Uterus (tissue), 4 donors: ENCODE results near the gene HBEGF. TPM values are rescaled to one million over a fixed set of nuclear protein-coding genes. Genes with fewer than 3 reads are reported as not detected.

Source experiments
- DNase-seq, 2 donors: peaks; one replicate each; pipeline ENCODE4 v3.0.0-alpha.2; 2019 to 2020
- H3K27ac ChIP-seq, 2 donors: fragments of 200-600 bp; sonication (generic); 1 replicate in 1 of 2; 2 replicates in 1 of 2; pipeline ENCODE4 v1.5.1; 2016 to 2018
- H3K27me3 ChIP-seq, 2 donors: fragments of 200-600 bp; sonication (generic); one replicate each; pipeline ENCODE4 v1.5.1; 2018 to 2019; ENCODE audit warnings: control low read depth in 1 of 2
- H3K36me3 ChIP-seq, 2 donors: fragments of 200-600 bp; sonication (generic); one replicate each; pipeline ENCODE4 v1.5.1; 2019; ENCODE audit warnings: control low read depth in 1 of 2
- H3K4me1 ChIP-seq, 2 donors: fragments of 200-600 bp; sonication (generic); one replicate each; pipeline ENCODE4 v1.5.1; 2018 to 2019; ENCODE audit warnings: control low read depth in 1 of 2
- H3K4me3 ChIP-seq, 2 donors: fragments of 200-600 bp; sonication (generic); 1 replicate in 1 of 2; 2 replicates in 1 of 2; pipeline ENCODE4 v1.5.1; 2018 to 2019; ENCODE audit warnings: mild to moderate bottlenecking in 1 of 2
- H3K9me3 ChIP-seq, 2 donors: fragments of 200-600 bp; sonication (generic); one replicate each; pipeline ENCODE4 v1.5.1; 2019; ENCODE audit warnings: control low read depth in 1 of 2
- POLR2A ChIP-seq, 2 donors: fragments of 450-650 bp; IDR thresholded peaks; one replicate each; pipeline ENCODE4 v1.6.1; 2016; ENCODE audit warnings: antibody characterized with exemption in 2 of 2, mild to moderate bottlenecking in 1 of 2, moderate library complexity in 1 of 2
- intact Hi-C: fragments of 100-400 bp; cut with DNase I; formaldehyde crosslinking; loops from one replicate; pipeline ENCODE4 v1.15.1; 2023; ENCODE audit warnings: low total_unique reads
- total RNA-seq, 4 donors: library from RNA; depleted of rRNA in 3 of 4; stranded (reverse); fragments of >200 nt in 3 of 4; gene quantifications; one replicate each; pipeline versions ENCODE4 v1.1.0 to v1.2.4, GENCODE V29; 2014 to 2023
- TF ChIP-seq, protein P1 (sequence below), 4 experiments: fragments of 200-600 bp in 2 of 4; fragments of 450-650 bp in 2 of 4; sonication (generic) in 2 of 4; IDR thresholded peaks; one replicate each; pipeline ENCODE4 v1.5.1; 2016 to 2019; ENCODE audit warnings: antibody characterized with exemption in 4 of 4, mild to moderate bottlenecking in 2 of 4, moderate library complexity in 1 of 4
- donor health status: DM: yes; HTN: yes; CAD: no.

Gene HBEGF, protein sequence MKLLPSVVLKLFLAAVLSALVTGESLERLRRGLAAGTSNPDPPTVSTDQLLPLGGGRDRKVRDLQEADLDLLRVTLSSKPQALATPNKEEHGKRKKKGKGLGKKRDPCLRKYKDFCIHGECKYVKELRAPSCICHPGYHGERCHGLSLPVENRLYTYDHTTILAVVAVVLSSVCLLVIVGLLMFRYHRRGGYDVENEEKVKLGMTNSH
- 10 to 100 TPM in 2 of 4 donors, 1 to 10 TPM in 1, under 1 TPM in 1; 0.77 to 24.4 (median 8.4) TPM for total RNA-seq

DNA sequence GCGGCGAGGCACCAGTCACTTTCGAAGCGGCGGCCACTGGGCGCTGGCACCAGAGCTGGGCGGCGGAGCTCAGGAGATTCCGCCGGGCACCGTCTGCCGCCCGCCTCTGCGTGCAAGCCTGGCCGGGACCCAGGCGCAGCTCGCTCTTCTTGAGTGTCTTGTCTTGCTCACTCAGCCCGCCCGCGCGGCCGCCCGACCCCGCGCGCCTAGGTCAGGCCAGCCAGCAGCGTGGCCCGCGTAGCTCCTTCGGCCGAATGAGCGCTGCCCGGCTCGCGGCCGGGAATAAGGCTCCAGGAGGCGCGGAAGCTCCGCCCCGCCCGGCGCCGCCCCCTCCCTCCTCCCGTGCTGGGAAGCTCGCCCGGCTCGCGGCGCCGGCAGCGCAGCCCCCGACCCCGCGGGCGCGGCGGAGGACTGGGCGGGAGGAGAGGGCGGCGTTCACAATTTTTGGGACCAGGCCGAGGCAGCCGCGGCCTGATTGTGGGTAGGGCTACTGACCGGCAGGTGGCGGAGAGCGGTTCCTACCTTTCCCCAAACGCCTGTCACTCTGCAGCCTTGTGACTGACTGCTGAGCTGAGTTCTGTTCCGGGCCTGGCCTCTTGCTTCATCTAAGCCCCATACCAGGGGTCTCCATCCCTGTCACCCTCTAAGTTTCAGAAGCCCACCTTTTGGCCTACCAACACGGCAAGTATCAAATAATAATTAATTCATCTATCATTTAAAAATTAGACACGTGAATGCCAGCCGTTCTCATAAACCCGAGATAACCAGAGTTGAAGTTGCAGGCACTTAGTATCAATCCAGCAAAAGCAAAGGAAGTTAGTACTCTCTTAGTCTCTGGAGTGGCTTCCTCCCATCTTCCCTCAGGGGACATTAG, at the start of gene HBEGF:
HBEGF (minus strand) TSS at position 256 of the 874 bp plus-strand sequence. CDS start 275 bp downstream, outside the sequence.
- DNase-seq = peak; percentile 80 to 84
- peak within 1 kb of the TSS; percentile 82 to 96 for H3K4me3 ChIP-seq
- TF ChIP-seq, protein P1, sequence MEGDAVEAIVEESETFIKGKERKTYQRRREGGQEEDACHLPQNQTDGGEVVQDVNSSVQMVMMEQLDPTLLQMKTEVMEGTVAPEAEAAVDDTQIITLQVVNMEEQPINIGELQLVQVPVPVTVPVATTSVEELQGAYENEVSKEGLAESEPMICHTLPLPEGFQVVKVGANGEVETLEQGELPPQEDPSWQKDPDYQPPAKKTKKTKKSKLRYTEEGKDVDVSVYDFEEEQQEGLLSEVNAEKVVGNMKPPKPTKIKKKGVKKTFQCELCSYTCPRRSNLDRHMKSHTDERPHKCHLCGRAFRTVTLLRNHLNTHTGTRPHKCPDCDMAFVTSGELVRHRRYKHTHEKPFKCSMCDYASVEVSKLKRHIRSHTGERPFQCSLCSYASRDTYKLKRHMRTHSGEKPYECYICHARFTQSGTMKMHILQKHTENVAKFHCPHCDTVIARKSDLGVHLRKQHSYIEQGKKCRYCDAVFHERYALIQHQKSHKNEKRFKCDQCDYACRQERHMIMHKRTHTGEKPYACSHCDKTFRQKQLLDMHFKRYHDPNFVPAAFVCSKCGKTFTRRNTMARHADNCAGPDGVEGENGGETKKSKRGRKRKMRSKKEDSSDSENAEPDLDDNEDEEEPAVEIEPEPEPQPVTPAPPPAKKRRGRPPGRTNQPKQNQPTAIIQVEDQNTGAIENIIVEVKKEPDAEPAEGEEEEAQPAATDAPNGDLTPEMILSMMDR (IDR thresholded peaks at IDR 0.05) = peak; percentile 11 to 59 (median 52)
- TF ChIP-seq POLR2A (IDR thresholded peaks at IDR 0.05) = peak; percentile 95 to 96
- intact Hi-C loops = loop anchor here (5.0 kb wide), 1 partner anchor 104 kb away; no protein-coding TSS in a partner anchor
- no peaks in the 10 kb centered on the region for H3K27me3 ChIP-seq
- peak within 1 kb of the TSS; percentile 84 to 88 for H3K27ac ChIP-seq
- no peaks in the 10 kb centered on the region for H3K36me3 ChIP-seq
- peaks cover 0 to 3% of the 10 kb centered on the region in 2 donors for H3K4me1 ChIP-seq
- no peaks in the 10 kb centered on the region for H3K9me3 ChIP-seq

DNA sequence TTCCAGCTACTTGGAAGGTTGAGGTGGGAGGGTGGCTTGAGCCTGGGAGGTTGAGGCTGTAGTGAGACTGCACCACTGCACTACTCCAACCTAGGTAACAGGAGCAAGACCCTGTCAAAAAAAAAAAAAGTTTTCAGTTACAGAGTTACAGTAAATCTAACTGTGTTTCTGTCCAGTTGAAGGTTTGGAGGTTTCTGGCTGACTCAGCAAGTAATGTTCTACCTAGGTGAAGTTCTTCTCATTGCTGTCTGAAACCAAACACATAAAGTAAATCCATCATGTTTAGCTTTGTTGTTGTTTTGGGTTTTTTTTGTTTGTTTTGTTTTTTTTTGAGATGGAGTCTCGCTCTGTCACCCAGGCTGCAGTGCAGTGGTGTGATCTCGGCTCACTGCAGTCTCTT, 47.3 kb upstream of the HBEGF start:
- intact Hi-C loops = no loop called here
- no peaks in the 10 kb centered on the region for H3K27me3 ChIP-seq
- H3K36me3 ChIP-seq = no peaks in the 10 kb centered on the region
- H3K9me3 ChIP-seq = no peaks in the 10 kb centered on the region
- H3K4me3 ChIP-seq = no peak overlapping the region
- H3K4me1 ChIP-seq = no peaks in the 10 kb centered on the region
- no peak for DNase-seq
- no peak overlapping the region for H3K27ac ChIP-seq
- TF ChIP-seq, protein P1 (IDR thresholded peaks at IDR 0.05) = no peak
- no peak for TF ChIP-seq POLR2A (IDR thresholded peaks at IDR 0.05)

DNA sequence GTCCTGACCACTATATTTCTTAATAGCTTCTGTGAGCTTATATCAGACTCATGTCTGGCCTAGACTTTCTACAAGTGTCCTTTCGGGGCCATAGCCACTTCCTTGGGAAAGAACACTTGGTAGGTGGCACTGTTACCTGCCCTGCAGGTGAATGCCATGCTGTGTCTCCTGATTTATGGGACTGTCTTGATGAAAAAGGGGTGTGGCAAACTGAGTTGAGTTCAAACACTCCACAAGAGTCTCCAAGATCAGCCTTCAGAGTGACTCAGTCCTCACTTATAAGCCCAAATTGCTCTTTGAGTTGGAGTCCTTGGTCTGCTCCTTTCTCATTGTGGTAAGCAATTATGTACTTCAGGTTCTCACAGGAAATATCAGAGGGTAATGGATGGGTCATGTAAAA, 45.3 kb upstream of the HBEGF start:
- DNase-seq = no peak
- intact Hi-C loops = no loop called here
- Histone ChIP-seq H3K4me1 (no peaks in the 10 kb centered on the region), H3K4me3 (no peak overlapping the region), H3K36me3 (no peaks in the 10 kb centered on the region), H3K27ac (no peak overlapping the region), H3K27me3 (no peaks in the 10 kb centered on the region), H3K9me3 (no peaks in the 10 kb centered on the region)
- TF ChIP-seq, protein P1 (IDR thresholded peaks at IDR 0.05) = no peak

DNA sequence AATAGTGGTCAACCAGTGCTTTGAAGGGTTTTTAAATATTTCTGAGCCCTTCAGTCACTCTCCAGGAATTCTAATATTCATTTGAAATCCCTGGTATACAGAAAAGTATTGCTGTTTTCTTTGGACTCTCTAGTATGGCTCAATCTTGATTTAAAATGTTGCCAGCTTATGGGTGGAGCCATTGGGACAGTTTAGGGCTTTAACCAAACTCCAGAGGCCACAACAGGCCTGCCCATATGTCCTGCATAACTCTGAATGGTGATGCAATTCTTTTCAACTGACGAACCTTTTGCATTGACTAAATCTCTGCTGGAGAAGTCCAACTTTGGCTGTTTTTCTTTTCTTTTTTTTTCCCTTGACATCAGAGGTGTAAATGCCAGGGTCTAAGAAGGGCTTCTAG, 44.9 kb upstream of the HBEGF start:
- Histone ChIP-seq H3K27me3 (no peaks in the 10 kb centered on the region), H3K36me3 (no peaks in the 10 kb centered on the region), H3K9me3 (no peaks in the 10 kb centered on the region), H3K27ac (no peak overlapping the region), H3K4me3 (no peak overlapping the region), H3K4me1 (no peaks in the 10 kb centered on the region)
- TF ChIP-seq, protein P1 (IDR thresholded peaks at IDR 0.05) = no peak
- TF ChIP-seq POLR2A (IDR thresholded peaks at IDR 0.05) = no peak
- DNase-seq = no peak
- intact Hi-C loops = no loop called here

DNA sequence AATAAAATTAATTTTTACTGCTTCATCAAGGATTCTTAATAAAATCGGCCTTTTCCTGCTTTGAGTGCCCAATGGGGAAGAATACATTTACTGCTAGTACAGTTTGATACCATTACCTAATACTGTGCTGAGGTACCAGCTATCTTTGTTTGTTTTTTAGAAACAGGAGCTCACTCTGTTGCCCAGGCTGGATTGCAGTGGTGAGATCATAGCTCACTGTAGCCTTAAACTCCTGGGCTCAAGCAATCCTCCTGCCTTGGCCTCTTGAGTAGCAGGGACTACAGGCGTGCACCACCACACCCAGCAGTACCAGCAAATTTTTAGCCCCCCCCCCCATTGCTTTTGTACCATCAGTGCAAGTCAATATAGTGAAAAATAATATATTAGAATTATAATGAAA, 41.6 kb upstream of the HBEGF start:
- Histone ChIP-seq H3K27me3 (no peaks in the 10 kb centered on the region), H3K36me3 (no peaks in the 10 kb centered on the region), H3K4me1 (no peaks in the 10 kb centered on the region), H3K27ac (no peak overlapping the region), H3K4me3 (no peak overlapping the region), H3K9me3 (no peaks in the 10 kb centered on the region)
- no peak for DNase-seq
- TF ChIP-seq, protein P1 (IDR thresholded peaks at IDR 0.05) = no peak
- no peak for TF ChIP-seq POLR2A (IDR thresholded peaks at IDR 0.05)
- intact Hi-C loops = no loop called here
